ENCODE measurements around the gene AUTS2. TPM values are rescaled to one million over a fixed set of nuclear protein-coding genes. Genes with fewer than 3 reads are reported as not detected.
A peak's percentile ranks its signal among the peaks of the same experiment; 100 is the strongest.
"Not testable (repeated sequence)": the region's sequence is repeated elsewhere in the genome, so short reads cannot be mapped to it uniquely, and the experiment has no call there.

AUTS2 gene
- total RNA-seq, 1 experiment from 2014 or later = 42.1 TPM

DNA sequence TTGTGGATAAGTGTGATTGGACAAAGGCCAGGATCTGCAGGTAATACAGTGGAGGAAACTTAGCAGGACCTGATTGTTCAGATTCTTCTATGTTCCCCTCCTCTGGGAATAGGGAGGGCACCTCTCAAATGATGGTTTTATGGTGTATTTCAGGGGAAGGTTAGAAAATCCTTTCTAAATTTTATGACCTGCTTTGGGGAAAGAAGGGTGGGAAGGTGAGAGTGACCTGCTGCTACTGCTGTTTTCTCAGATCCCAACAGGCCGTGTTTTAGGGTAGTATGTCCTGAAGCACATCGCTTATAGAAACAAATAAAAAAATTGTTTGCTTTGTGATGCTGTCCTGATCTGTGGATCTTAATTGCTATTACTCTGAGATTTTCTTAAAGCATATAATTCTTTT is 1129.6 kb downstream of the AUTS2 start:
- TF ChIP-seq EZH2 (IDR thresholded peaks at IDR 0.05; ENCODE audit: borderline replicate concordance, low read depth, low read length, poor library complexity, severe bottlenecking) = no peak
- TF ChIP-seq, protein P1, sequence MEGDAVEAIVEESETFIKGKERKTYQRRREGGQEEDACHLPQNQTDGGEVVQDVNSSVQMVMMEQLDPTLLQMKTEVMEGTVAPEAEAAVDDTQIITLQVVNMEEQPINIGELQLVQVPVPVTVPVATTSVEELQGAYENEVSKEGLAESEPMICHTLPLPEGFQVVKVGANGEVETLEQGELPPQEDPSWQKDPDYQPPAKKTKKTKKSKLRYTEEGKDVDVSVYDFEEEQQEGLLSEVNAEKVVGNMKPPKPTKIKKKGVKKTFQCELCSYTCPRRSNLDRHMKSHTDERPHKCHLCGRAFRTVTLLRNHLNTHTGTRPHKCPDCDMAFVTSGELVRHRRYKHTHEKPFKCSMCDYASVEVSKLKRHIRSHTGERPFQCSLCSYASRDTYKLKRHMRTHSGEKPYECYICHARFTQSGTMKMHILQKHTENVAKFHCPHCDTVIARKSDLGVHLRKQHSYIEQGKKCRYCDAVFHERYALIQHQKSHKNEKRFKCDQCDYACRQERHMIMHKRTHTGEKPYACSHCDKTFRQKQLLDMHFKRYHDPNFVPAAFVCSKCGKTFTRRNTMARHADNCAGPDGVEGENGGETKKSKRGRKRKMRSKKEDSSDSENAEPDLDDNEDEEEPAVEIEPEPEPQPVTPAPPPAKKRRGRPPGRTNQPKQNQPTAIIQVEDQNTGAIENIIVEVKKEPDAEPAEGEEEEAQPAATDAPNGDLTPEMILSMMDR (conservative IDR thresholded peaks at IDR 0.05; ENCODE audit: low read depth, low read length) = no peak
- POLR2A ChIA-PET (ENCODE audit: low non-redundant PET) = no interaction called here
- Histone ChIP-seq H3K9me3 (ENCODE audit: low read depth, low read length, poor library complexity, severe bottlenecking) (no peaks in the 10 kb centered on the region), H3K4me3 (ENCODE audit: low read depth, low read length, poor library complexity, severe bottlenecking) (no peak overlapping the region), H3K4me1 (ENCODE audit: insufficient read depth, low read length, poor library complexity, severe bottlenecking) (peaks cover 13% of the 10 kb centered on the region), H3K27me3 (replicated peaks; ENCODE audit: insufficient read depth, low read depth, low read length, poor library complexity) (no peaks in the 10 kb centered on the region), H3K27ac (ENCODE audit: low read depth, low read length, poor library complexity, severe bottlenecking) (no peak overlapping the region), H3K36me3 (ENCODE audit: insufficient read depth, low read length, poor library complexity, severe bottlenecking) (no peaks in the 10 kb centered on the region)
- intact Hi-C loops (cut with micrococcal nuclease; ENCODE audit: unreplicated experiment) = no loop called here
- DNase-seq (ENCODE audit: low spot score) = no peak
- CTCF ChIA-PET = no interaction called here
- BruUV-seq (replicated peaks) = no TSS peak

DNA sequence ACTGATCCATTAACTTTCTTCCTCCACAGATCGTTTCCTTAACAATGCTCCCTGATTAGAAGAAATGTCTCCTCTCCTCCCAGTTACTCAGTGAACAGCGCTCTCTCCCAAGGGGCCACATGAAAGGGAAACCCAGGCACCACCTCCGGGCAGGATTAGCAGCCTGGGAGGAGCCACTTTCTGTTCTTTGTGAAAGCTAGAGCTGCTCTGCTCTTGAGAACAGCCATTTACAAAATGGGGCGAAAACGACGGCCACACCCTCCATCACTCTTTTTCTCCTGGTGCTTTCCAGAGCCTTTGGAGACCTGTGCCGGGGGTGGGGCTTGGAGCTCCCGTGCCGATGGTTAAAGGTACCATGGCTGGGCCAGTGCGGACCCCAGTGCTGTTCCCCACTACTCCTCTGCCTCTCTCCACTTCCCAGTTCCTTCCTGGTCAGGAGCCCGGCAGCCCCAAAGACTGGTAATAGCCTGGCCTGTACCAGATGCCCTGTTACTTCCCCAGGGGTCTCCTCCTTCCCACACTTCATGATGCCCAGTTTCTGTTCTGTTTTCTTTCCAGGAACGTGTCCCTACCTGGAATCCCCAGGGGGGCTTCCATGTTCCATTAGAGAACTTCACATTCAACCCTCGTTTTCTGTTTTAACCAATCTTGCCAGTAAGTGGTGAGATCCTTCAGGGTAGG is 1130.7 kb downstream of the AUTS2 start:
- DNase-seq (ENCODE audit: low spot score) = peak; percentile 89
- no peak overlapping the region for H3K27ac ChIP-seq (ENCODE audit: low read depth, low read length, poor library complexity, severe bottlenecking)

DNA sequence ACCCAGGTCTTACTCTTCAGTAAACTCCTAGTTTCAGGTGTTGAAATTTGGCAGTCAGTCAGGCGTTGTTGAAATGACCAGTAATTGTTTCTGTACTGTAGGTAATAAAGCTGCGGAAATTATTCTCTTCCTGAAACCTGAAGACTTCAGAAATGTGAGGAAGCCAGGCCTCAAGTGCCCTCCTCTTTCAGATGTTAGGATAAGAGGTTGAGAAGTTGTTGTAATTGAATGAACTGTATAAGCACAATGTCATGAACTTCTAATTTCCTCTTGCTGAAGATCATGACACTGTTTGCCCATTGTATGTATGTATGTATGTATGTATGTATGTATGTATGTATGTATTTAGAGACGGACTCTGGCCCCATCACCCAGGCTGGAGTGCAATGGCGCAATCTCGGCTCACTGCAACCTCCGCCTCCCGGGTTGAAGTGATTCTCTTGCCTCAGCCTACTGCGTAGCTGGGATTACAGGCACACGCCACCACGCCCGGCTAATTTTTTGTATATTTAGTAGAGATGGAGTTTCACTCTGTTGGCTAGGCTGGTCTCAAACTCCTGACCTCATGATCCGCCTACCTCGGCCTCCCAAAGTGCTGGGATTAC is 1131.4 kb downstream of the AUTS2 start:
- H3K4me3 ChIP-seq (ENCODE audit: low read depth, low read length, poor library complexity, severe bottlenecking); intact Hi-C loops (cut with micrococcal nuclease; ENCODE audit: unreplicated experiment); H3K27me3 ChIP-seq (replicated peaks; ENCODE audit: insufficient read depth, low read depth, low read length, poor library complexity); BruUV-seq (replicated peaks); H3K9me3 ChIP-seq (ENCODE audit: low read depth, low read length, poor library complexity, severe bottlenecking); H3K36me3 ChIP-seq (ENCODE audit: insufficient read depth, low read length, poor library complexity, severe bottlenecking); H3K27ac ChIP-seq (ENCODE audit: low read depth, low read length, poor library complexity, severe bottlenecking); DNase-seq (ENCODE audit: low spot score); CTCF ChIA-PET; POLR2A ChIA-PET (ENCODE audit: low non-redundant PET): not testable (repeated sequence)
- peaks cover 12% of the 10 kb centered on the region for H3K4me1 ChIP-seq (ENCODE audit: insufficient read depth, low read length, poor library complexity, severe bottlenecking)

More for the DNA sequence above, 1130.7 kb downstream of the AUTS2 start:
- no peaks in the 10 kb centered on the region for H3K27me3 ChIP-seq (replicated peaks; ENCODE audit: insufficient read depth, low read depth, low read length, poor library complexity)
- H3K4me1 ChIP-seq (ENCODE audit: insufficient read depth, low read length, poor library complexity, severe bottlenecking) = peaks cover 12% of the 10 kb centered on the region
- BruUV-seq (replicated peaks) = no TSS peak
- no peak for TF ChIP-seq EZH2 (IDR thresholded peaks at IDR 0.05; ENCODE audit: borderline replicate concordance, low read depth, low read length, poor library complexity, severe bottlenecking)
- TF ChIP-seq, protein P1 (conservative IDR thresholded peaks at IDR 0.05; ENCODE audit: low read depth, low read length) = no peak
- intact Hi-C loops (cut with micrococcal nuclease; ENCODE audit: unreplicated experiment) = no loop called here
- H3K36me3 ChIP-seq (ENCODE audit: insufficient read depth, low read length, poor library complexity, severe bottlenecking) = no peaks in the 10 kb centered on the region
- H3K4me3 ChIP-seq (ENCODE audit: low read depth, low read length, poor library complexity, severe bottlenecking) = no peak overlapping the region
- ChIA-PET CTCF (no interaction called here), POLR2A (ENCODE audit: low non-redundant PET) (no interaction called here)
- H3K9me3 ChIP-seq (ENCODE audit: low read depth, low read length, poor library complexity, severe bottlenecking) = no peaks in the 10 kb centered on the region

Measured in A673 (cell line).